Measurements from ENCODE around the gene UNC5A.

UNC5A gene

GRCh38 chr5:176788091-176788490, 22.3 kb upstream of the UNC5A start:
- TF ChIP-seq Cebpa-rat (IDR thresholded peaks at IDR 0.05) = no peak
- peaks cover 0 to 13% (median 0%) of the 10 kb centered on the region in 11 experiments; a peak in 5 of 22 replicates for H4K20me1 ChIP-seq
- H3K9ac ChIP-seq = no peak overlapping the region
- H3K4me1 ChIP-seq = peaks cover 14 to 33% (median 17%) of the 10 kb centered on the region in 10 experiments; a peak in 19 of 20 replicates
- no peak overlapping the region for H3K27ac ChIP-seq
- peaks cover 15 to 54% (median 26%) of the 10 kb centered on the region in 11 experiments for H3K27me3 ChIP-seq
- no peak overlapping the region for H3K4me3 ChIP-seq
- H3K36me3 ChIP-seq = no peaks in the 10 kb centered on the region
- no peaks in the 10 kb centered on the region for H3K9me3 ChIP-seq (replicated peaks in 1 of 11)
- peak overlapping the region in 3 of 11 experiments; percentile 3 to 72 (median 63); a peak in 8 of 22 replicates for H3K4me2 ChIP-seq

DNA sequence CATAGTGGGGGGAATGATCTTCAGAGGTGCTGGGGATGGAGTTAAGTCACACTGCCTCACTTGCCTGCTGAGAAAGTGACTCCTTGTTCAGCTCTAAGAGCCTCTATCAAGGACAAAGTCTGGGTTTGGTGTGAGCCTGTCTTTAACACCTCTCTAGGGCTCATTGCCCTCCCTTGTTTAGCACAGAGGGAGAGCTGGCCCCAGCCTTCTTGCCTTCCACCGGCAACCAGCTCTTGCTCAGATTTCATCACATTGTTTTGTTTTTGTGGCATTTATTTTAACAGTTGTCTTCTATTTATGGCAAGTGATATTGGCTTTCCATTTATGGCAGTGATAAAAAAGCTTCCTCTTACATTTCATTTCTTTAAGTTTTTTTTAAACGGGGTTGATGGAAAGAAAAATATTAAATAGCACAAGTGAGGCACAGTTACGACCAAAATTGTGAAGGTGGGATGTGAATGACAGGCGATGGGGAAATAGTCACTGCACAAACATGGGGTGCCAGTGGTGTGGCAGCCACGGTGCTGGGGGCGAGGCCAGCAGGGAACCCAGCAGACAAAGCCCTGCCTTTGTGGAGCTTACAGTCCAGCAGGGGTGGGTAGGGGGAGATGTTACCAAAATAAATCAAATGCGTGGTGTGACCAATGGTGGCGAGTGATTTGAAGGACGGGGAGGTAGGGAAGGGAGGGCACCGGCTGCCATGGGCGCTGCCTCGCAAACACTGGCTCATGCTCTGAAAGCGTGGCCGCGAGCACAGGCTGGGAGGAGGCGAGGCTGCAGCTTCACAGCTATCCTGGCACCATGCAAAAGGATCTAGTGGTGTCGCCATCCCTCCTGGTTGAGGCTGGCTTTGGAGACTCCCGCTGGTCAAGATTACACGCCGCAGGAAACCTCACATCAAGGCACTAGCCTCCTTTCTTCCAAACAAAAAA, 21.2 kb upstream of the UNC5A start:
- Histone ChIP-seq H3K9me3 (replicated peaks in 1 of 11) (no peaks in the 10 kb centered on the region), H3K4me1 (peaks cover 14 to 31% (median 17%) of the 10 kb centered on the region in 10 experiments; a peak in 19 of 20 replicates), H4K20me1 (peaks cover 0 to 19% (median 0%) of the 10 kb centered on the region in 11 experiments; a peak in 5 of 22 replicates), H3K36me3 (no peaks in the 10 kb centered on the region), H3K4me2 (peak overlapping the region; percentile 3 to 72 (median 52); a peak in 20 of 22 replicates), H3K27me3 (peaks cover 25 to 65% (median 37%) of the 10 kb centered on the region in 11 experiments), H3K9ac (no peak overlapping the region), H3K27ac (no peak overlapping the region), H3K4me3 (no peak overlapping the region)
- TF ChIP-seq Cebpa-rat (IDR thresholded peaks at IDR 0.05) = no peak

GRCh38 chr5:176789873-176790615, 20.3 kb upstream of the UNC5A start:
- Histone ChIP-seq H3K9me3 (replicated peaks in 1 of 11) (no peaks in the 10 kb centered on the region), H3K36me3 (no peaks in the 10 kb centered on the region), H3K9ac (no peak overlapping the region), H3K4me2 (peak overlapping the region in 10 of 11 experiments; percentile 1 to 72 (median 54); a peak in 15 of 22 replicates), H3K27me3 (peaks cover 25 to 73% (median 43%) of the 10 kb centered on the region in 11 experiments), H3K27ac (no peak overlapping the region), H3K4me1 (peaks cover 10 to 23% (median 17%) of the 10 kb centered on the region in 10 experiments; a peak in 19 of 20 replicates), H4K20me1 (peaks cover 0 to 18% (median 0%) of the 10 kb centered on the region in 11 experiments; a peak in 5 of 22 replicates), H3K4me3 (no peak overlapping the region)
- no peak for TF ChIP-seq Cebpa-rat (IDR thresholded peaks at IDR 0.05)

DNA sequence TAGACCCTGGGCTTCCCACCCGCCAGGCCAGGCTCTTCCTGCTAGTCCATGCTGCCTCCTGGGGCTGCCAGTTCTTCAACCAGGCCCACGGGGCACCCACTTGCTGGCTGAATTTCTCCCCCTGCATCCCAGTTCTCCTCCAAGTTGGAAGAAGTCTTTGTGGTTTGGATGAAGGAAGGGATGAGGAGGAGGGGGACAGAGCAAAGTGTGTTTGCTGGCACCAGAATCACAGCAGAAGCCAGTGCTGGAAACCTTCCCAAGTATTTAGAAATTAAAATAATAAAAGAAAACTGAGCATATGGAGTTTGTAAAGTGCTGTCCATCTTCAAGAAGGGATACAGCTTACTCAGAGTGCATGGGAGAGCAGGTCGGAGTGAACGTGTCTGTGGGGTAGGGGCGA, 19.4 kb upstream of the UNC5A start:
- no peak overlapping the region for H3K4me3 ChIP-seq
- H3K27me3 ChIP-seq = peaks cover 27 to 81% (median 51%) of the 10 kb centered on the region in 11 experiments
- H3K9me3 ChIP-seq (replicated peaks in 1 of 11) = no peaks in the 10 kb centered on the region
- H3K36me3 ChIP-seq = no peaks in the 10 kb centered on the region
- peaks cover 0 to 17% (median 0%) of the 10 kb centered on the region in 11 experiments; a peak in 4 of 22 replicates for H4K20me1 ChIP-seq
- H3K4me2 ChIP-seq = no peak overlapping the region
- H3K27ac ChIP-seq = no peak overlapping the region
- TF ChIP-seq Cebpa-rat (IDR thresholded peaks at IDR 0.05) = no peak
- H3K9ac ChIP-seq = no peak overlapping the region
- peaks cover 10 to 21% (median 17%) of the 10 kb centered on the region in 10 experiments; a peak in 19 of 20 replicates for H3K4me1 ChIP-seq

GRCh38 chr5:176792655-176793342, 17.6 kb upstream of the UNC5A start:
- Histone ChIP-seq H3K36me3 (no peaks in the 10 kb centered on the region), H3K4me2 (no peak overlapping the region), H3K4me1 (peaks cover 10 to 21% (median 17%) of the 10 kb centered on the region in 10 experiments; a peak in 19 of 20 replicates), H3K27me3 (peaks cover 36 to 93% (median 65%) of the 10 kb centered on the region in 11 experiments), H3K9ac (no peak overlapping the region), H3K27ac (no peak overlapping the region), H3K9me3 (replicated peaks in 1 of 11) (no peaks in the 10 kb centered on the region), H3K4me3 (no peak overlapping the region), H4K20me1 (peaks cover 0 to 19% (median 0%) of the 10 kb centered on the region in 11 experiments; a peak in 5 of 22 replicates)
- no peak for TF ChIP-seq Cebpa-rat (IDR thresholded peaks at IDR 0.05)

DNA sequence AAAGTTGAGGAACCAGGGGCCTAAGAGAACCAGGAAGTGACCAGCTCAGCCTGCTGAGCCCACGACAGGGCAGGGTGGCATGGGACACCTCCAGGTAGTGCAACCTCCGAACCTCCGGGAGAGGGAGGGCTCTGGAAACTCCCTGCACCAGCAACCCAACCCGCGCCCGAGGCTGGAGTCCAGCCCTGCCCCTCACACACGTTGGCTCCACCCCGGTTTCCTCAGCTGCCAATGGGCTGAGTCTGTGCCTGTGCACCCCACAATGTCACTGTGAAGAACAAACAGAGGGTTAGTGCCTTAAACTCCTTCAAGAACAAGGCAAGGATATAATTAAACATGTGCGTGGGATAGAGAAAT, 17.0 kb upstream of the UNC5A start:
- Histone ChIP-seq H3K36me3 (no peaks in the 10 kb centered on the region), H3K4me1 (peaks cover 10 to 20% (median 17%) of the 10 kb centered on the region in 10 experiments; a peak in 19 of 20 replicates), H3K9ac (no peak overlapping the region), H4K20me1 (peaks cover 0 to 22% (median 0%) of the 10 kb centered on the region in 11 experiments; a peak in 5 of 22 replicates), H3K27ac (no peak overlapping the region), H3K27me3 (peaks cover 36 to 90% (median 65%) of the 10 kb centered on the region in 11 experiments), H3K4me2 (no peak overlapping the region), H3K9me3 (replicated peaks in 1 of 11) (no peaks in the 10 kb centered on the region), H3K4me3 (no peak overlapping the region)
- TF ChIP-seq Cebpa-rat (IDR thresholded peaks at IDR 0.05) = no peak

- no peaks in the 10 kb centered on the region for H3K36me3 ChIP-seq
- no peak overlapping the region for H3K4me2 ChIP-seq
- H3K27me3 ChIP-seq = peaks cover 36 to 85% (median 65%) of the 10 kb centered on the region in 11 experiments
- H3K4me1 ChIP-seq = peaks cover 7 to 16% (median 13%) of the 10 kb centered on the region in 10 experiments; a peak in 19 of 20 replicates
- peaks cover 0 to 22% (median 0%) of the 10 kb centered on the region in 11 experiments; a peak in 5 of 22 replicates for H4K20me1 ChIP-seq
- H3K9ac ChIP-seq = no peak overlapping the region
- no peak overlapping the region for H3K4me3 ChIP-seq
- H3K27ac ChIP-seq = no peak overlapping the region
- H3K9me3 ChIP-seq (replicated peaks in 1 of 11) = no peaks in the 10 kb centered on the region
- TF ChIP-seq Cebpa-rat (IDR thresholded peaks at IDR 0.05) = no peak
Observed at GRCh38 chr5:176793736-176794135, 16.6 kb upstream of the UNC5A start.

GRCh38 chr5:176794509-176794908, 15.8 kb upstream of the UNC5A start:
- H3K4me2 ChIP-seq = no peak overlapping the region
- TF ChIP-seq Cebpa-rat (IDR thresholded peaks at IDR 0.05) = no peak
- H3K4me1 ChIP-seq = peaks cover 0 to 8% (median 6%) of the 10 kb centered on the region in 10 experiments; a peak in 15 of 20 replicates
- H3K4me3 ChIP-seq = no peak overlapping the region
- no peaks in the 10 kb centered on the region for H3K9me3 ChIP-seq (replicated peaks in 1 of 11)
- no peaks in the 10 kb centered on the region for H3K36me3 ChIP-seq
- peaks cover 34 to 80% (median 59%) of the 10 kb centered on the region in 11 experiments for H3K27me3 ChIP-seq
- H3K27ac ChIP-seq = no peak overlapping the region
- peaks cover 0 to 22% (median 0%) of the 10 kb centered on the region in 11 experiments; a peak in 4 of 22 replicates for H4K20me1 ChIP-seq
- no peak overlapping the region for H3K9ac ChIP-seq
